HG02943 (cell line): ENCODE results near the gene DLG2.

Experiments
- ATAC-seq: cut with Tn5 transposase; IDR thresholded peaks from one replicate; pipeline ENCODE4 v1.9.1; 2021; ENCODE audit warnings: mild to moderate bottlenecking, low read depth, moderate library complexity; ENCODE audit not compliant: unreplicated experiment

Gene DLG2

GRCh38 chr11:84438565-84438964 lies 1188.6 kb downstream of the DLG2 start:
- ATAC-seq, result no peak

- ATAC-seq, result peak; percentile 73
Measured at GRCh38 chr11:84437071-84437980, 1189.8 kb downstream of the DLG2 start.

GRCh38 chr11:84430661-84431060 lies 1196.5 kb downstream of the DLG2 start:
- no peak for ATAC-seq

- no peak for ATAC-seq
Measured at GRCh38 chr11:84425673-84426072, 1201.5 kb downstream of the DLG2 start.

GRCh38 chr11:84420271-84420670 lies 1206.9 kb downstream of the DLG2 start:
- ATAC-seq, result no peak

- no peak for ATAC-seq
Measured at GRCh38 chr11:84419616-84420015, 1207.5 kb downstream of the DLG2 start.

GRCh38 chr11:84414920-84415319 lies 1212.2 kb downstream of the DLG2 start:
- no peak for ATAC-seq

- ATAC-seq, result no peak
Measured at GRCh38 chr11:84413549-84413948, 1213.6 kb downstream of the DLG2 start.

- ATAC-seq, result no peak
Measured at GRCh38 chr11:84412862-84413261, 1214.3 kb downstream of the DLG2 start.

GRCh38 chr11:84408946-84409411 lies 1218.2 kb downstream of the DLG2 start:
- no peak for ATAC-seq

- no peak for ATAC-seq
Measured at GRCh38 chr11:84407091-84407490, 1220.1 kb downstream of the DLG2 start.

- no peak for ATAC-seq
Measured at GRCh38 chr11:84398017-84398626, 1229.0 kb downstream of the DLG2 start.

- no peak for ATAC-seq
Measured at GRCh38 chr11:84396521-84396920, 1230.6 kb downstream of the DLG2 start.

- no peak for ATAC-seq
Measured at GRCh38 chr11:84390441-84391078, 1236.6 kb downstream of the DLG2 start.

GRCh38 chr11:84389696-84390095 lies 1237.4 kb downstream of the DLG2 start:
- ATAC-seq, result no peak

GRCh38 chr11:84384731-84385130 lies 1242.4 kb downstream of the DLG2 start:
- no peak for ATAC-seq

GRCh38 chr11:84383576-84383975 lies 1243.6 kb downstream of the DLG2 start:
- no peak for ATAC-seq

- no peak for ATAC-seq
Measured at GRCh38 chr11:84381666-84382065, 1245.5 kb downstream of the DLG2 start.

GRCh38 chr11:84372381-84372950 lies 1254.7 kb downstream of the DLG2 start:
- ATAC-seq, result no peak

- no peak for ATAC-seq
Measured at GRCh38 chr11:84358034-84358433, 1269.1 kb downstream of the DLG2 start.

- ATAC-seq, result no peak
Measured at GRCh38 chr11:84355911-84356310, 1271.2 kb downstream of the DLG2 start.
